8988T (cell line): ENCODE data around the gene PTPRN2.

Experiments
- DNase-seq: peaks from one replicate; pipeline ENCODE4 v3.0.0; 2011

The PTPRN2 gene

GRCh38 chr7:158486919-158487318 is 100.7 kb downstream of the PTPRN2 start:
- no peak for DNase-seq

- no peak for DNase-seq
Measured at GRCh38 chr7:158484801-158485531, 102.7 kb downstream of the PTPRN2 start.

- DNase-seq: no peak
Measured at GRCh38 chr7:158482480-158482879, 105.1 kb downstream of the PTPRN2 start.

GRCh38 chr7:158479664-158480025 is 108.0 kb downstream of the PTPRN2 start:
- no peak for DNase-seq

- DNase-seq: no peak
Measured at GRCh38 chr7:158479021-158479663, 108.5 kb downstream of the PTPRN2 start.

- DNase-seq: no peak
Measured at GRCh38 chr7:158477866-158478265, 109.8 kb downstream of the PTPRN2 start.

GRCh38 chr7:158476331-158476932 is 111.2 kb downstream of the PTPRN2 start:
- DNase-seq: no peak

- no peak for DNase-seq
Measured at GRCh38 chr7:158475679-158476052, 112.0 kb downstream of the PTPRN2 start.

GRCh38 chr7:158475036-158475678 is 112.5 kb downstream of the PTPRN2 start:
- no peak for DNase-seq

- DNase-seq: no peak
Measured at GRCh38 chr7:158474488-158474887, 113.1 kb downstream of the PTPRN2 start.

- no peak for DNase-seq
Measured at GRCh38 chr7:158473946-158474345, 113.7 kb downstream of the PTPRN2 start.

- no peak for DNase-seq
Measured at GRCh38 chr7:158473221-158473620, 114.4 kb downstream of the PTPRN2 start.

- DNase-seq: no peak
Measured at GRCh38 chr7:158472596-158472995, 115.0 kb downstream of the PTPRN2 start.

GRCh38 chr7:158471716-158472115 is 115.9 kb downstream of the PTPRN2 start:
- DNase-seq: no peak

- DNase-seq: no peak
Measured at GRCh38 chr7:158470336-158470735, 117.3 kb downstream of the PTPRN2 start.

- no peak for DNase-seq
Measured at GRCh38 chr7:158469396-158470051, 118.1 kb downstream of the PTPRN2 start.

GRCh38 chr7:158468700-158469296 is 118.8 kb downstream of the PTPRN2 start:
- no peak for DNase-seq

- no peak for DNase-seq
Measured at GRCh38 chr7:158468181-158468580, 119.4 kb downstream of the PTPRN2 start.

- no peak for DNase-seq
Measured at GRCh38 chr7:158467562-158467961, 120.1 kb downstream of the PTPRN2 start.

- no peak for DNase-seq
Measured at GRCh38 chr7:158463317-158463716, 124.3 kb downstream of the PTPRN2 start.

GRCh38 chr7:158461824-158462223 is 125.8 kb downstream of the PTPRN2 start:
- no peak for DNase-seq

- no peak for DNase-seq
Measured at GRCh38 chr7:158460665-158461064, 127.0 kb downstream of the PTPRN2 start.

- no peak for DNase-seq
Measured at GRCh38 chr7:158458716-158459282, 128.8 kb downstream of the PTPRN2 start.
